Germinal center (tissue), 1 donor: ENCODE results near the gene GPR18.
A peak's percentile ranks its signal among the peaks of the same experiment; 100 is the strongest.
"Not testable (repeated sequence)": the region's sequence is repeated elsewhere in the genome, so short reads cannot be mapped to it uniquely, and the experiment has no call there.

Experiments used
- DNase-seq: peaks from one replicate; pipeline ENCODE4 v3.0.0; 2012; ENCODE audit warnings: mixed read lengths, low spot score

Gene GPR18

GRCh38 chr13:99228737-99229691, 29.2 kb downstream of the GPR18 start:
- DNase-seq, result peak; percentile 58

- DNase-seq, result no peak
Observed at GRCh38 chr13:99227909-99228688, 30.1 kb downstream of the GPR18 start.

GRCh38 chr13:99227331-99227900, 30.8 kb downstream of the GPR18 start:
- no peak for DNase-seq

GRCh38 chr13:99226513-99226912, 31.7 kb downstream of the GPR18 start:
- DNase-seq, result no peak

- no peak for DNase-seq
Observed at GRCh38 chr13:99225078-99225477, 33.1 kb downstream of the GPR18 start.

GRCh38 chr13:99224021-99224420, 34.2 kb downstream of the GPR18 start:
- DNase-seq, result no peak

GRCh38 chr13:99223587-99223986, 34.6 kb downstream of the GPR18 start:
- no peak for DNase-seq

GRCh38 chr13:99221567-99222239, 36.5 kb downstream of the GPR18 start:
- DNase-seq, result no peak

- DNase-seq, result no peak
Observed at GRCh38 chr13:99220199-99220935, 37.8 kb downstream of the GPR18 start.

- DNase-seq, result no peak
Observed at GRCh38 chr13:99218969-99219368, 39.2 kb downstream of the GPR18 start.

GRCh38 chr13:99218545-99218944, 39.6 kb downstream of the GPR18 start:
- no peak for DNase-seq

- no peak for DNase-seq
Observed at GRCh38 chr13:99218126-99218525, 40.1 kb downstream of the GPR18 start.

GRCh38 chr13:99217461-99218110, 40.6 kb downstream of the GPR18 start:
- DNase-seq, result no peak

GRCh38 chr13:99215184-99215830, 42.9 kb downstream of the GPR18 start:
- no peak for DNase-seq

- no peak for DNase-seq
Observed at GRCh38 chr13:99214731-99215130, 43.4 kb downstream of the GPR18 start.

- peak; percentile 57 for DNase-seq
Observed at GRCh38 chr13:99214232-99214631, 43.9 kb downstream of the GPR18 start.

GRCh38 chr13:99211421-99212035, 46.7 kb downstream of the GPR18 start:
- DNase-seq, result no peak

GRCh38 chr13:99210627-99211026, 47.6 kb downstream of the GPR18 start:
- not testable (repeated sequence) for DNase-seq

- no peak for DNase-seq
Observed at GRCh38 chr13:99208845-99209527, 49.2 kb downstream of the GPR18 start.
